ES-I3 (cell line): ENCODE results near the gene MIR17HG.

Experiments used
- H3K36me3 ChIP-seq: 2 replicates; pipeline ENCODE4 v1.6.1; 2013; ENCODE audit warnings: mild to moderate bottlenecking, low read length, control low read depth, moderate library complexity; ENCODE audit not compliant: insufficient read depth
- H3K4me1 ChIP-seq: 2 replicates; pipeline ENCODE4 v1.6.1; 2013; ENCODE audit warnings: mild to moderate bottlenecking, control low read depth, low read length; ENCODE audit not compliant: insufficient read depth
- H3K9ac ChIP-seq: 2 replicates; pipeline ENCODE4 v1.6.1; 2013; ENCODE audit warnings: low read depth, mild to moderate bottlenecking, low read length, moderate library complexity
- H3K9me3 ChIP-seq: 2 replicates; pipeline ENCODE4 v1.6.1; 2013; ENCODE audit warnings: mild to moderate bottlenecking, low read length, moderate library complexity; ENCODE audit not compliant: control insufficient read depth, insufficient read depth

Gene MIR17HG

DNA sequence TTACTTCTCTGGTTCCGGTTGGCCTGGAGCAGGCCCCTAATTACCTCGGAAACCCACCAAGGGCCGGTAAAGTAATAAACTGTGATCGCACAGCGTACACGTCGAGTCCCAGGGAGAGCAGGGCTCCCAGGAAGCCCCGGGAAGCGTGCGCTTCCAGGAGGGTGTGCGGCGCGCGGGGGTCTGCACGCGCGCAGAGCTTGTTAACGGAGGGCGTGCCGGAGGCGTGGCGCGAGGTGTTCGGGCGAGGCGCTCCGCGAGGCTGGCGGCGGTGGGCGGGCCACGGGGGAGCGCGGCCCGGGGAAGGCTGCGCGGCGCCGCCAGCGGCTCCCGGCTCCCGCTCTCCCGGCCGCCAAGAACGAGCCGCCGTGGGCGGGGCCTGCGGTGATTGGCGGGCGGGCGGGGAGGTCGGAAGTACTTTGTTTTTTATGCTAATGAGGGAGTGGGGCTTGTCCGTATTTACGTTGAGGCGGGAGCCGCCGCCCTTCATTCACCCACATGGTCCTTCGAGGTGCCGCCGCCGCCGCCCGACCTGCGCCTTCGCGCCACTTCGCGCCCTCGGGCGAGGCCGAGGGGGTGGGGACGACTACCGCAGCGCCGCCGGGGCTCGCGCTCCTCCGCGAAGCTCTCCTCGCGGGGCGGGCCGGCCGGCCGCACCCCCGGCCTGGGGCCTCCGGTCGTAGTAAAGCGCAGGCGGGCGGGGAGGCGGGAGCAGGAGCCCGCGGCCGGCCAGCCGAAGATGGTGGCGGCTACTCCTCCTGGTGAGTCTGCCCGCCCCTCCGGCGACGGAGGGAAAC is at the start of gene MIR17HG:
Gene MIR17HG (plus strand): TSS at position 486 of the 794 bp plus-strand sequence.
- Histone ChIP-seq H3K9ac (peak within 1 kb of the TSS; percentile 91), H3K9me3 (no peaks in the 10 kb centered on the region), H3K4me1 (peaks cover 20% of the 10 kb centered on the region), H3K36me3 (peaks cover 13% of the 10 kb centered on the region)

DNA sequence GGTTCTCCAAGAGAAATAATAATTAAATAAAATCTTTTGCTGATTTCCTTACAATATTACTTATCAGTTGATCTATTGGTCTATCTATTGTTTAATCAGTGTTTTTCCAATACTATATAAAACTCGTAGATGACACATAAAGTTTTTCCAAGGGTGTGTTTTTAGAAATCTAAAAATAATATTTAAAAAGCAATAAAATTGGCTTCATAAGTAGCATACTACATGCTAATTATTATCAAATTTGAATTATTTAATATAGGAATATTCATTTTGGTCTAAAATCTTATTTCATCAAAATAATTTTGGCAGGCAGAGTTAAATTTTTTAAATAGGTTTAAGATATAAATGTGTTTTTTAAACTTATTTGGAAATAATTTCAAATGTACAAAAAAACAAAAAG is 49.4 kb upstream of the MIR17HG start:
- Histone ChIP-seq H3K4me1 (no peaks in the 10 kb centered on the region), H3K9me3 (no peaks in the 10 kb centered on the region), H3K9ac (no peak overlapping the region)

DNA sequence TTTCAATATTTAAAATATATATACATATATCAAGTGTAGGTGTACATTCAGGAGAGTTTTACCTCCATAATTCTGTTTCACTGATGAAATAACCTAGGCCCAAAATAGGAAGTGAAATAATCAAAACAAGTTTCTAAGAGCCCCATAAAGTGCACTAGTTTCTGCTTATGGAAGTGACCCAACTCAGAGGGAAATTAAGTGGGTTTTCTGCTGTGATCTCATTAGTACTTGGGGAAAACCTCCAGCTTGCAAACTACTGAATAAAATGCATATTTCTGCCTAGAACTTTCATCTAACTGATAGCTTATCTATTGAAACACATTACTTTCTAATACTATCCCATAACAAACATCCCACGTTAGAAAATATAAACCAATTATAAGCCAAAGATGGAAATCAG is 45.4 kb upstream of the MIR17HG start:
- no peak overlapping the region for H3K9ac ChIP-seq
- H3K9me3 ChIP-seq: no peaks in the 10 kb centered on the region
- no peaks in the 10 kb centered on the region for H3K36me3 ChIP-seq
- H3K4me1 ChIP-seq: no peaks in the 10 kb centered on the region

More for the DNA sequence above, 49.4 kb upstream of the MIR17HG start:
- no peaks in the 10 kb centered on the region for H3K36me3 ChIP-seq

DNA sequence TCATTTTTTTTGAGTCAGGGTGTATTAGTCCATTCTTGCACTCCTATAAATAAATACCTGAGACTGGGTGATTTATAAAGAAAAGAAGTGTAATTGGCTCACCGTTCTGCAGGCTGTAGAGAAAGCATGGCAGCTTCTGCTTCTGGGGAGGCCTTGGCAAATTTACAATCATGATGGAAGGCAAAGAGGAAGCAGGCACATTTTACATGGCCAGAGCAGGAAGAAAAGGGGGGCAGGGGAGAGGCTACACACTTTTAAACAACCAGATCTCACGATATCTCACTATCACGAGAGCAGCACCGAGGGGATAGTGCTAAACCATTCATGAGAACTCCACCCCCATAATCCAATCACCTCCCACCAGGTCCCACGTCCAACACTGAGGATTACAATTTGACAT is 44.5 kb upstream of the MIR17HG start:
- Histone ChIP-seq H3K4me1 (no peaks in the 10 kb centered on the region), H3K9me3 (no peaks in the 10 kb centered on the region), H3K9ac (no peak overlapping the region), H3K36me3 (no peaks in the 10 kb centered on the region)

DNA sequence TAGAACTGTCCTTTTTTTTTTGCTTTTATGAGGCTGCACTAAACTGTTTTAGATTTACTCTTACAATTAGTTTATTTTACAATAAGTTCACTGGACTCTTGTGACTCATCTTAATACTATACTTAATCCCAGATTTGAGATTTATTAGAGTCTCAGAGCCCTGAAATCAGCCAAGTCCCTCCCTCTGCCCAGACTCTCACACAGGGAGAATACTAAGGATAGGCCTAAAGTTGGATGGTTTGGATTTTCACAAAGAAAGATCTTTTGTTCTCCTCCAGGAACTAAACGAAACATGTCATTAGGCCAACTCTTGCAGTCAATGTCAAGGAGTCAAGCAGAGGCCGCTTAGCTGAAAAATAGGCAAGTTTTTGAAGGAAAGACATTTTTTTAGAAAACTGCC is 42.7 kb upstream of the MIR17HG start:
- Histone ChIP-seq H3K4me1 (no peaks in the 10 kb centered on the region), H3K9me3 (no peaks in the 10 kb centered on the region), H3K9ac (no peak overlapping the region), H3K36me3 (no peaks in the 10 kb centered on the region)

DNA sequence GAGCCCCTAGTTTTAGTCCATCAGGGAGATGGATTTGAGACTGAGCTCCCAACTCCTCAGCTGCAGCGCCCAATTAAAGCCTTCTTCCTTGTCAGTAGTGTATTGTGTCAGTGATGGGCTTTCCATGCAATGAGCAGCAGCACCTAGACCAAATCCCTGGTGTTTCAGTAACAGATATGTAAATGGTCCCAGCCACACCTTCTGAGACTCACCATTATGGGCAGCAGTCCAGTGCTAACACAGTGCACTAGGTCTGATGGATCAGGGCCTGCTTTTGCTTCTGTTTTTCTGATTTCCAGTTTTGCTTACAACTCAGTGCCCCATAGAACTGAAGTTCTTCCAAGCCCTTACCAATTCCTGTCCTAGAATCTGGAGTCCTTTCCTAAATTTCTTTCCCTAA is 41.8 kb upstream of the MIR17HG start:
- Histone ChIP-seq H3K36me3 (no peaks in the 10 kb centered on the region), H3K9me3 (no peaks in the 10 kb centered on the region), H3K4me1 (no peaks in the 10 kb centered on the region), H3K9ac (no peak overlapping the region)

DNA sequence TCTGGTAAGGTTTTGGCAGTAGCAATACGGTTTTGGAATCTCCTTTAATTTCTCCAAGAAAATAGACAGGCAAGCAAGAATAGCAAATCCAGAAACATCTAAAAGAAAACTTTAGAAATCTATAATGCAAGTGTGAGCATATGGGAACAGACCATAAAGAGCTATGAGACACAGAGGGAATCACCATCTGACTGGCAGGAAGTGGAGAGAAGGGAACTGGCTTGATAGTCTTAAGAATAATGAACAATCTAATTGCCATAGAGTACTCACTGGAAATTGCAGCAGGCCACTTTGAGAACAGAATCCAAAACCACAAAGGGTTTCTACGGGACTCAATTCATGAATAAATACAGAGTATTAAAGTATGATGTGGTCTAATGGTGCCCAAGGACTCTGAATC is 39.6 kb upstream of the MIR17HG start:
- Histone ChIP-seq H3K4me1 (no peaks in the 10 kb centered on the region), H3K36me3 (no peaks in the 10 kb centered on the region), H3K9me3 (no peaks in the 10 kb centered on the region), H3K9ac (no peak overlapping the region)

DNA sequence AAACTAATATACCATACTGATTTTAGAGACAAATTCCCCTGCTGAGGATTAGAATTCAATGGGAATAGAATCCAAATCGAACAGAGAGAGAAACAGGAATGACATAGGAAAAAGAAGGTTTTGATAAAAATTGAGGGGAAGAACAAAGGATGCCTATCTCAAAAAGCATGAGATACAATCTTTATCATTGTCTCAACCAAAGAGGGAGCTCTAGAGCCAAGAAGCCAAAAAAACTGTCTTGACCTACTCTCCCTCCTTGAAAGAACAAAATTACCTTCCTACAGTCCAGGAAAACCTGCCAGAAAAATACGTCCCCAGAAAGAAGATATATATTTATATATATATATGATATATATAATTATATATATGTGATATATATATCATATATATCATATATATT is 39.2 kb upstream of the MIR17HG start:
- H3K36me3 ChIP-seq: no peaks in the 10 kb centered on the region
- H3K4me1 ChIP-seq: no peaks in the 10 kb centered on the region
- no peak overlapping the region for H3K9ac ChIP-seq
- no peaks in the 10 kb centered on the region for H3K9me3 ChIP-seq

DNA sequence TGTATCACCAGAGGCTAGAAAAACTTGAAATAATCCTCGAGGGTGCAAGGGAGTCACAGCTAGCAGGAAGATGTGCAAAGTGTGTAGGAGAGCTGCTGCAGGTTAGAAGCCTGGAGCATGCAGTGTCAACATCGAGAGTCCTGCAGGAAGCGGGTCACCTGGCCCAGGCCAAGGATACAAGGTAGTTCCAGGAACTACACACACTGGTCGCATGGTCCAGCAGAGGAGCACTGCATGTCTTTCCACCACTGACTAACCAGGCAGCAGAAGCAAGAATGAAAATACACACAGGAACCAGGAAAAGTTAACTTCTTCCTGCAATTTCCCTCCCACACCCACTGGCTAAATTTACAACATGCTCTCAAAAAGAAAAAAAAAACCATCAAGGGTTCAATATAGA is 36.0 kb upstream of the MIR17HG start:
- Histone ChIP-seq H3K9me3 (no peaks in the 10 kb centered on the region), H3K4me1 (no peaks in the 10 kb centered on the region), H3K9ac (no peak overlapping the region), H3K36me3 (no peaks in the 10 kb centered on the region)

DNA sequence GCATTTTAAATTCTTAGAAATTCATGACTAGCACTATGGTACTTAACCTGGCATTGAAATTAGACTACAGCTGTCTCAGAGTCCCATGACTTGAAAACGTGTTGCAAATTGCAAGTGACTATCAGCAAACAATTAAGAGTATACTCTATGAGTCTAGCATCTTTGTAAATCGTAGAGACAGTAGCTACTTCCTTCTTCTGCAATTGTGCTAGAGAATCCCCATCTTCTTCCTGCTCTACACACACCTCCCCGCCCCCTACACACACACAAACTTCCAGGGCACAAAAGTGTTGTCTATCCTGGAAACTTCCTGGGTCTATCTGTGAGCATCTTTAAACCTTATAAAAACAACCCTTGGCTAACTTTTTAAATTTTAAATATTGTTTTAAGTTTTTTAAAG is 35.2 kb upstream of the MIR17HG start:
- Histone ChIP-seq H3K36me3 (no peaks in the 10 kb centered on the region), H3K4me1 (no peaks in the 10 kb centered on the region), H3K9me3 (no peaks in the 10 kb centered on the region)

DNA sequence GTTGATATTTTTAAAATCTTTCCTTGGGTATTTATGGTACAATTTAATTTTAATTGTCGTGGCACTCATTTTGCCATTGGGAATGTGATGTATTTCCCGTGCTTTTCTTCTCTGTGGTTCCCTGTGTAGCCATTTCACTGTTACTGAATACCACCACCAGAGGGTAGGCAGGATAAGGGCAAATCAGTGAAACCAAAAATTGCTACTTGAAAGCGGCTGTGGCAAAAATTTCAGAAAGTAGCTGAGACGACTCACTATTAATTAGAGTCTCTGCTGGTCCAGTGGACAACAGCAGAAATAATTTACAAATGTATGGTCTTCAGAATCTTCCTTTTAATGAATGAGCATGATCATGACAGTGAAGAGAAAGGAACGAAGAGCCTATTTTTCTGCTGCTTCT is 34.4 kb upstream of the MIR17HG start:
- no peak overlapping the region for H3K9ac ChIP-seq
- H3K36me3 ChIP-seq: no peaks in the 10 kb centered on the region
- H3K9me3 ChIP-seq: no peaks in the 10 kb centered on the region
- no peaks in the 10 kb centered on the region for H3K4me1 ChIP-seq

More for the DNA sequence above, 35.2 kb upstream of the MIR17HG start:
- no peak overlapping the region for H3K9ac ChIP-seq

DNA sequence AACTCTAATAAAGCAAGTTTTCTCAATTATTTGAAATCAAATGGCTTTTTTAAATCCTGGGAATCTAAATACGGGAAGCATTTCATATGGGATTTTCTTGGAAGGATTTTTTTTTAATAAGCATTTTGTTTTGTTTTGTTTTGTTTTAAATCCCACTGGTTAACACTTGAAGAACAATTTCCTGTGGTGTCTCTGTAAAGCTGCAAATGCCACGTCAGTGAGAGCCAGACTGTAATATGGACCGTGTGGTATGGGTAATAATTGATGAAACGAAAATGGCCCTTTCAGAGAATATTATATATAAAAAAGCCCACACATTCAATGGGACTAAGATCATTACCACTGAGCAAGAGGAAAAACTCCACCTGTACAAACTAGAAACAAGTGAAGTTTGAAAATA is 33.9 kb upstream of the MIR17HG start:
- no peak overlapping the region for H3K9ac ChIP-seq
- H3K9me3 ChIP-seq: no peaks in the 10 kb centered on the region
- H3K36me3 ChIP-seq: no peaks in the 10 kb centered on the region
- no peaks in the 10 kb centered on the region for H3K4me1 ChIP-seq

DNA sequence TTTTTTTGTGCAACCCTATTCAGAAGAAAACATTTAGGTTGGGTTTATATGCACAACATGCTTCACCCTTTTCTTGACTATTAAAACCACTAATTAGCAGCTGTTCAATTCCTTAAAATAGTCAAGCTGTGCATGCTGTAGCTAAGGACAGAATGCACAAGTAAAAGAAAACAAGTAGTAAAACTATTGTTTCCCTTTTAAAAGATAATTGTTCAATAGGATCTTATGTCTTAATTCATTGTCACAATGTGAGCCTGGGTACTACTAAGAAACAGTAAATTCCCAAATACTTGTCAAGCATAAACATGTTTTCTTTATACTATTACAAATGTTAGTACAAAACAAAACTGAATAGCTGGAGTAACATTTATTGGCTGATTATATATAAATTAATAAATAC is 32.6 kb upstream of the MIR17HG start:
- Histone ChIP-seq H3K4me1 (no peaks in the 10 kb centered on the region), H3K36me3 (no peaks in the 10 kb centered on the region), H3K9me3 (no peaks in the 10 kb centered on the region), H3K9ac (no peak overlapping the region)

DNA sequence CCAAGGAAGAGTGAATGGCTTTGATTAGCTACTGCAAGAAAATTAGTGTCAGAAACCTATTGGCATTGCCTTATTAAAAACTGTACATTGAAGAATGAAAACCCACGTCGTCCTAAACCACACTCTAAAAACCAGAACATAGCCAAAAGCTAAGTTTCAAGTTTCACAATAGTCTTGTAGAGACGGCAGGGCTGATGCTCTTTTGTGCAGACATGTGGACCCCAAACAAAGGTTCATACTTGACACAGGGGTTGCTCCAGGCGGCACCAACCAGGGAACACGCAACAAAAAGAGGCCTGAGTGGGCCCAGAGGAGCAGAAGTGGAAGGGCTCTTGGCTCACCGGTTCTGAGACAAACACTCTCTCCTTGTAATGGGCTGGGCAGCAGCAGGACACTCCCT is 28.6 kb upstream of the MIR17HG start:
- H3K36me3 ChIP-seq: no peaks in the 10 kb centered on the region
- no peak overlapping the region for H3K9ac ChIP-seq
- H3K4me1 ChIP-seq: no peaks in the 10 kb centered on the region
- no peaks in the 10 kb centered on the region for H3K9me3 ChIP-seq

DNA sequence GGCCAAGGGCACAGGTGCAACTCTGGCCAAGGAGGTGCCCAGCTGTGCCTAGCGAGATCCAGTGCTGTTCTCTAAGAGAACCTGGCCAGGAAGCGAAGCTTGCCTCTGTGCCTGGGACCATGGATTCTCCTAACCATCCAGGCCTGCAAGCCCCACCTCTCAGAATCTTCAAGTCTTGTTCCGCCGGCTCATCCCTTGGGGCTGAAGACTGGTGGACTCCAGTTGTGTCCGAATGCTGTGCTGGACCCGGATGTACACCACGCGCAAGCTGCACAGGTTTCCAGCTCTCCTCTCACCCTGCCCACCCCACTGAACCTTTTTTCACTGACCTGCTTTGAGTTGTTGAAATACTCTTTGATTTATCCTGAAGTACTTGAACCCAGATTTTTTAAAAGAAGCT is 27.5 kb upstream of the MIR17HG start:
- Histone ChIP-seq H3K4me1 (no peaks in the 10 kb centered on the region), H3K9ac (no peak overlapping the region), H3K9me3 (no peaks in the 10 kb centered on the region), H3K36me3 (no peaks in the 10 kb centered on the region)
